GM12873 (cell line): ENCODE results near the gene RAI1.

Source experiments
- CTCF ChIP-seq: IDR thresholded peaks from 2 replicates; pipeline ENCODE4 v1.5.1; 2012; ENCODE audit warnings: low read depth, mild to moderate bottlenecking, moderate library complexity, low read length, control low read depth; ENCODE audit not compliant: insufficient read depth; ENCODE audit errors: missing control alignments

The RAI1 gene

GRCh38 chr17:17836818-17837379, 155.6 kb downstream of the RAI1 start, which contains the start of gene SREBF1:
Gene SREBF1, minus strand, starts transcription at chr17:17836986. Its CDS starts 169 bp downstream, at chr17:17836817.
- no peak for TF ChIP-seq CTCF

- no peak for TF ChIP-seq CTCF
Observed at GRCh38 chr17:17837380-17837821, 156.1 kb downstream of the RAI1 start.

- no peak for TF ChIP-seq CTCF
Observed at GRCh38 chr17:17837966-17838962, 157.0 kb downstream of the RAI1 start.

GRCh38 chr17:17839791-17840707, 158.8 kb downstream of the RAI1 start:
- TF ChIP-seq CTCF, result no peak

GRCh38 chr17:17840751-17841591, 159.7 kb downstream of the RAI1 start:
- TF ChIP-seq CTCF, result no peak

GRCh38 chr17:17841601-17842025, 160.4 kb downstream of the RAI1 start:
- TF ChIP-seq CTCF, result no peak
